ENCODE data around the gene ACTL7A.

GRCh38 chr9:108885643-108886348 is 23.7 kb downstream of the ACTL7A start:
- no peak for TF ChIP-seq CTCF (tag by site-specific recombination; IDR thresholded peaks at IDR 0.05)
- TF ChIP-seq ZNF169 (tag by site-specific recombination; IDR thresholded peaks at IDR 0.05): no peak
- TF ChIP-seq ZNF112 (tag by site-specific recombination; IDR thresholded peaks at IDR 0.05): no peak
- no peak for TF ChIP-seq ZEB2 (tag by site-specific recombination; IDR thresholded peaks at IDR 0.05)
- TF ChIP-seq ZNF580 (tag by site-specific recombination; IDR thresholded peaks at IDR 0.05): no peak
- no peak for TF ChIP-seq KLF16 (tag by site-specific recombination; IDR thresholded peaks at IDR 0.05)
- TF ChIP-seq ZBTB11 (tag by site-specific recombination; conservative IDR thresholded peaks at IDR 0.05; ENCODE audit: low read depth): no peak
- TF ChIP-seq ZBTB1 (tag by site-specific recombination; IDR thresholded peaks at IDR 0.05): no peak
- no peak for TF ChIP-seq ZSCAN18 (tag by site-specific recombination; IDR thresholded peaks at IDR 0.05)
- TF ChIP-seq ZNF121 (tag by site-specific recombination; IDR thresholded peaks at IDR 0.05): no peak
- no peak for TF ChIP-seq ZBTB7A (tag by site-specific recombination; IDR thresholded peaks at IDR 0.05; ENCODE audit: low read depth)
- TF ChIP-seq REST (tag by site-specific recombination; IDR thresholded peaks at IDR 0.05): no peak
- no peak for TF ChIP-seq KLF8 (tag by site-specific recombination; IDR thresholded peaks at IDR 0.05)

Data from HEK293 (cell line).